Nephron (organoid): ENCODE results near the gene HK2.
"Not testable (repeated sequence)": the region's sequence is repeated elsewhere in the genome, so short reads cannot be mapped to it uniquely, and the experiment has no call there.

Experiments
- H3K27ac Mint-ChIP-seq, 3 experiments: 2 replicates each; pipeline ENCODE4 v1.8.0; 2020; ENCODE audit warnings: mixed read lengths in 3 of 3, mild to moderate bottlenecking in 2 of 3, moderate library complexity in 1 of 3
- H3K27me3 Mint-ChIP-seq: 2 replicates; pipeline ENCODE4 v1.8.0; 2021; ENCODE audit warnings: low read depth, mild to moderate bottlenecking, moderate library complexity, mixed read lengths
- H3K36me3 Mint-ChIP-seq: 2 replicates; pipeline ENCODE4 v1.8.0; 2020; ENCODE audit warnings: low read depth, mixed read lengths
- H3K4me1 Mint-ChIP-seq: 2 replicates; pipeline ENCODE4 v1.8.0; 2020; ENCODE audit warnings: mixed read lengths
- H3K4me3 Mint-ChIP-seq, 3 experiments: 2 replicates each; pipeline ENCODE4 v1.8.0; 2020; ENCODE audit warnings: mild to moderate bottlenecking in 3 of 3, mixed read lengths in 3 of 3, moderate library complexity in 2 of 3
- H3K9me3 Mint-ChIP-seq: 2 replicates; pipeline ENCODE4 v1.8.0; 2020; ENCODE audit warnings: mixed read lengths
- CTCF ChIP-seq, 3 experiments: fragments of 200-600 bp; sonication (generic); IDR thresholded peaks; one replicate each; pipeline ENCODE4 v1.5.0; 2021; ENCODE audit warnings: antibody characterized with exemption in 3 of 3; ENCODE audit not compliant: unreplicated experiment in 3 of 3

HK2 gene

GRCh38 chr2:74831693-74832530 lies 2.0 kb upstream of the HK2 start:
- H3K4me1 Mint-ChIP-seq: peaks cover 14% of the 10 kb centered on the region
- peak overlapping the region; percentile 51 to 63 (median 58) for H3K4me3 Mint-ChIP-seq
- H3K27ac Mint-ChIP-seq: no peak overlapping the region
- no peaks in the 10 kb centered on the region for H3K9me3 Mint-ChIP-seq
- peaks cover 10% of the 10 kb centered on the region for H3K27me3 Mint-ChIP-seq
- TF ChIP-seq CTCF (IDR thresholded peaks at IDR 0.05; ENCODE audit: unreplicated experiment in 3 of 3): no peak
- H3K36me3 Mint-ChIP-seq: no peaks in the 10 kb centered on the region

- H3K4me1 Mint-ChIP-seq: peaks cover 14% of the 10 kb centered on the region
- H3K27ac Mint-ChIP-seq: peak overlapping the region in 2 of 3 experiments; percentile 73 to 92
- H3K36me3 Mint-ChIP-seq, H3K9me3 Mint-ChIP-seq: not testable (repeated sequence)
- H3K27me3 Mint-ChIP-seq: peaks cover 10% of the 10 kb centered on the region
- peak overlapping the region; percentile 96 to 99 (median 99) for H3K4me3 Mint-ChIP-seq
Measured at GRCh38 chr2:74834234-74834791, 386 bp downstream of the HK2 start.

- peak overlapping the region; percentile 81 to 92 (median 83) for H3K27ac Mint-ChIP-seq
- H3K36me3 Mint-ChIP-seq: no peaks in the 10 kb centered on the region
- no peaks in the 10 kb centered on the region for H3K9me3 Mint-ChIP-seq
- H3K4me3 Mint-ChIP-seq: peak overlapping the region; percentile 96 to 99 (median 99)
- peaks cover 14% of the 10 kb centered on the region for H3K4me1 Mint-ChIP-seq
- peaks cover 5% of the 10 kb centered on the region for H3K27me3 Mint-ChIP-seq
- no peak for TF ChIP-seq CTCF (IDR thresholded peaks at IDR 0.05; ENCODE audit: unreplicated experiment in 3 of 3)
Measured at GRCh38 chr2:74834792-74835755, 1.1 kb downstream of the HK2 start.

GRCh38 chr2:74835831-74836674 lies 2.1 kb downstream of the HK2 start:
- Mint-ChIP-seq H3K36me3 (no peaks in the 10 kb centered on the region), H3K9me3 (no peaks in the 10 kb centered on the region), H3K27me3 (peaks cover 5% of the 10 kb centered on the region), H3K4me3 (peak overlapping the region; percentile 96 to 99 (median 99)), H3K27ac (peak overlapping the region; percentile 81 to 92 (median 83)), H3K4me1 (peaks cover 14% of the 10 kb centered on the region)
- peak; percentile 75 to 83 (median 80) for TF ChIP-seq CTCF (IDR thresholded peaks at IDR 0.05; ENCODE audit: unreplicated experiment in 3 of 3)

GRCh38 chr2:74836675-74837401 lies 2.9 kb downstream of the HK2 start:
- H3K27me3 Mint-ChIP-seq: peaks cover 5% of the 10 kb centered on the region
- peaks cover 14% of the 10 kb centered on the region for H3K4me1 Mint-ChIP-seq
- TF ChIP-seq CTCF (IDR thresholded peaks at IDR 0.05; ENCODE audit: unreplicated experiment in 3 of 3): peak in 1 of 3 experiments; percentile 27
- H3K27ac Mint-ChIP-seq: peak overlapping the region; percentile 16 to 92 (median 83)
- H3K9me3 Mint-ChIP-seq: no peaks in the 10 kb centered on the region
- peak overlapping the region; percentile 96 to 99 (median 99) for H3K4me3 Mint-ChIP-seq
- H3K36me3 Mint-ChIP-seq: no peaks in the 10 kb centered on the region
